A204.1 (cell line): ENCODE results near the gene ZNF480.
A peak's percentile ranks its signal among the peaks of the same experiment; 100 is the strongest.
"Not testable (repeated sequence)": the region's sequence is repeated elsewhere in the genome, so short reads cannot be mapped to it uniquely, and the experiment has no call there.

Experiments
- FAIRE-seq: peaks from 2 replicates; lab custom pipeline; 2012; peaks lifted over from hg19 to GRCh38; lab: Jason Lieb, UNC

ZNF480 gene

GRCh38 chr19:52296773-52297600, at the start of gene ZNF480:
Gene ZNF480, plus strand, starts transcription at chr19:52297169. Its CDS starts 3,244 bp downstream, at chr19:52300413.
- FAIRE-seq, result no peak

DNA sequence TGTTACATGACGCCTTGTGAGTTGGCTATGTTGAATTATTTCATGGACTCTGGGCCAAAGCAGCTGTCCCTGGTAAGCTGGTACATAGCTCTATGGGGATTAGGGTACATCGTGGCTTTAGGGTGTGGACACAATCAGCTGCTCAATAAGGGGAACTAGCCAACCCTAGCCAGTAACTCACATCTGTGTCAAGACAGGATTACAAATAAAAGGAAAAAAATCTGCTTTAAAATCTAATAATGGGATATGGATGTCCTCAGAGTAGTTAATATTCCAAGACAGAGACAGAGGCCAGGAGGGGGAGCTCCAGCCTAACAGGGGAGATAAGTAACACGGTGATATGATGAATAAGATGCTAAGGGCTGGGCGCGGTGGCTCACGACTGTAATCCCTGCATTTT, 48.7 kb upstream of the ZNF480 start:
- FAIRE-seq, result no peak

DNA sequence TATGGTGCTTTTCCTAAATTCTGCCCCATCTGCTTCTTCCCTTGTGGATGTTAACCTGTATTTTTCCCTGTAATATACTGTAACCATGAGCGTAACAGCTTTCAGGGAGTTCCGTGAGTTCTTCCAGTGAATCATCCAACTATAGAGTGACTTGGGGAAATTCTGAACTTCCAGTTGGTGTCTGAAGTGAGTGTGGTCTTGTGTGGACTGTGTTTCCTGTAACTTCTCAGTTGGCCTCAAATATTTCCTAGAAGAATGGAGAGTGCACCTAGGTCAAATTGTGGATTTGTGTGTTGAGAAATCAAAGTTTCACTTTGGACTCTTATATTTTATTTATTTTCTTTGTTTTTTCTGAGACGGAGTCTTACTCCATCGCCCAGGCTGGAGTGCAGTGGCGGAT, 38.5 kb upstream of the ZNF480 start:
- FAIRE-seq, result no peak

- FAIRE-seq, result not testable (repeated sequence)
These were observed 31.4 kb upstream of the ZNF480 start for GRCh38 chr19:52265556-52265955.

DNA sequence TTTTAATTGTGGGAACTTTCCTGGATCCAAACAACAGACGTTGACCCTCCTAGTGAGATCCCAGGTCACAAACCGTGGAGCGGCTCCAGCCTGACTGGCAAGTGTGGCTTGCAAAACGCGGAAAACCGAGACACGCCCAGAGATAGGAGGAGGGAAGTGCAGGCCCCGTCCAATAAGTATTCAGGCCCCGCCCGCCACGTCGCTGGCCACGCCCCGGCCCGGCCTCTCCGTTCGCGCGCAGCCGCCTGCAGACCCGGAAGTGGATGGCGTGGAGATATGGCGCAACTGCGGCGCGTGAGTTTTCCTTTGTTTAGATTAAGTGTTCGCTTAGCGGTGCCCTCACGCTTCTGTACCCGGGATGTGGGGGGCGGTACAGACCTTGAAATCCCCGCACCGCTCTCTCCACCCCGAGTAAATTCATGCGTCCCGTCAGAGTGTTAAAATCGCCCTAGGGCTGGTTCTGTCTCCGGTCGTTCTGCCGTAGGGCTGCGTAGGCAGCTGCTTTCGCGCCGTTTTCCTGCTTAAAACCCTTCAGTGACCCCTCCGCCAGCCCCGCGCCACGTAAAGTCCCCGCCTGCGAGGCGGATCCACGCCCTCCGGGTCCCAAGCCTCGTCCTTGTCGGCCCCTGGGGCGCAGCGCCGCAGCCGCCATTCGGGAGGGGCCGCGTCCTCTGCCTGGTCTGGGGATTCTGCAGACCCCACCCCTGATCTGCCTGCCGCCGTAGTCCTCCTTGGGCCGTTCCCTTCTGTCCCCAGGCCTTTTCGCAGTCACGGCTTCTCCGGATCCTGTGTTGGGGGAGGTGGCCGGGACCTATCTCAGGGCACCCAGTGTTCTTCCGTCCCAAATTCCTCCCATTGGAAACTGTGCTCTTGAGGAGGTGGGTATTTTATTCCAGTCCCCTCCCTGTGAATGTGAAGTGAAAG, 27.4 kb upstream of the ZNF480 start, which contains the start of gene ZNF766:
Gene ZNF766, plus strand, starts transcription at position 250 of the 924 bp plus-strand sequence. Its CDS starts 27 bp downstream, at position 277.
- peak; percentile 93 for FAIRE-seq

DNA sequence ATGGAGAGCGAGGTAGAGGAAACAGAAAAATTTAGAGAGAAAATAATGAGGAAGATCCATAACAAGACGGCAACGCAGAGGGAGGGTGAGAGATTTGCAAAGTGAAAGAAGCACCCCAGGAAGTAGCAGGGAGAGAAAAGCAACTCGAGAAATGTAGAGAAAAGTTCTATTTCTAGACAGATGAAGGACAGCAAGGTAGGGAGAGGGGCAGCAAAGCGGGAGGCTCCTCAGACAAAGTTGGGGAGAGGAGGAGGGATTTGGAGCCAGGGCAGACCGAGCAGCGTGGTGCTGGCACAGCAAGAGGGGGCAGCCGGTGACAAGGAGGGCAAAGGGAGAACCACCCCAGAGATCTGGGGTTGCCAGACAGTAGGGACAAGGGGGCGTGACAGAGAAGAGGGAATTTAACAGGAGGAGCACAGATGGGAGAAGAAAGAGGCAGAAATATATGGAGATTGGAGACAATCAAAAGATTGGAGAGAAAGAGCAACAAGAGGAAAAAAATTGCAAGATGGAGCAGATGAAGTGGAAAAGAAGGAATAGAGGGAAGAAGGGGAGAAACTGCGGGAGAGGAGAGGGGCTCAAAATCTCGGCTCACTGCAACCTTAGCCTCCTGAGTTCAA, 26.6 kb upstream of the ZNF480 start:
- no peak for FAIRE-seq

- FAIRE-seq, result no peak
These were observed 23.7 kb upstream of the ZNF480 start for GRCh38 chr19:52273301-52273700.

DNA sequence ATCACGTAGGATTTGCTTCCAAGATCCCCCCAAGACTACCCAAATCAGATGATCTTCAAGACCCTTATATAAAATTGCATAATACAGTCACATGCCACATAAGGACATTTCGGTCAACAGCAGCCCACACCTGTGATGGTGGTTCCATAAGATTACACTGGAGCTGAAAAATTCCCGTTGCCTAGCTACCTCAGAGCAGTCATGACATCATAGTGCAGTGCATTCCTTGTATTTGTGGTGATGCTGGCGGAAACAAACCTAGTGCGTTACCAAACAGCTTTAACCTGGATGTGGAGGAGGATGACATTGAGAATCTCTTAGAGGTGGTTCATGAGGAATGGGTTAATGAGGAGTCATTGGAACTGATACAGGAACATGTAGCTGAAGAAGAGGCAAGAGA, 22.8 kb upstream of the ZNF480 start:
- no peak for FAIRE-seq

- no peak for FAIRE-seq
These were observed 21.0 kb upstream of the ZNF480 start for GRCh38 chr19:52275988-52276387.

- FAIRE-seq, result no peak
These were observed 19.5 kb upstream of the ZNF480 start for GRCh38 chr19:52277471-52277870.

GRCh38 chr19:52286256-52286655, 10.7 kb upstream of the ZNF480 start:
- no peak for FAIRE-seq

DNA sequence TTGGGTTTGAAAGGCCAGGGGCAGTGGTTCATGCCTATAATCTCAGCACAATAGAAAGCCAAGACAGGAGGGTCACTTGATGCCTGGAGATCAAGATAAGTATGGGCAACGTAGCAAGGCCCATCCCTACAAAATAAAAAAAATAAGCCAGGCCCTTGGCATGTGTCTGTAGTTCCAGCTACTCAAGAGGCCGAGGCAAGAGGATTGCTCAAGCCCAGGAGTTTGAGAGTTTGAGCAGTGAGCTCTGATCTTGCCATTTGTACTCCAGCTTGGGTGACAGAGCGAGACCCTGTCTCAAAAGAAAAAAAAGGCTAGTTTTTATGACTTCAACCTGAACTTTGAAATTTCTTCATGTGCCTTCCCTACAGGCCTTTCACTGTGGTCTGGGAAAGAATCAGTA, 5.2 kb upstream of the ZNF480 start:
- FAIRE-seq, result no peak

DNA sequence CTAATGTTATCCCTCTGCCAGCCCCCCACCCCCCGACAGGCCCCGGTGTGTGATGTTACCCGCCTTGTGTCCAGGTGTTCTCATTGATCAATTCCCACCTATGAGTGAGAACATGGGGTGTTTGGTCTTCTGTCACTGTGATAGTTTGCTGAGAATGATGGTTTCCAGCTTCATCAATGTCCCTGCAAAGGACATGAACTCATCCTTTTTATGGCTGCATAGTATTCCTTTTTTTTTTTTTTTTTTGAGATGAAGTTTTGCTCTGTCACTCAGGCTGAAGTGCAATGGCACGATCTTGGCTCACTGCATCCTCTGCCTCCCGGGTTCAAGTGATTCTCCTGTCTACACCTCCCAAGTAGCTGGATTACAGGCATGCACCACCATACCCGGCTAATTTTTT, 4.0 kb upstream of the ZNF480 start:
- not testable (repeated sequence) for FAIRE-seq

GRCh38 chr19:52296400-52296772, 583 bp upstream of the ZNF480 start:
- FAIRE-seq, result no peak

DNA sequence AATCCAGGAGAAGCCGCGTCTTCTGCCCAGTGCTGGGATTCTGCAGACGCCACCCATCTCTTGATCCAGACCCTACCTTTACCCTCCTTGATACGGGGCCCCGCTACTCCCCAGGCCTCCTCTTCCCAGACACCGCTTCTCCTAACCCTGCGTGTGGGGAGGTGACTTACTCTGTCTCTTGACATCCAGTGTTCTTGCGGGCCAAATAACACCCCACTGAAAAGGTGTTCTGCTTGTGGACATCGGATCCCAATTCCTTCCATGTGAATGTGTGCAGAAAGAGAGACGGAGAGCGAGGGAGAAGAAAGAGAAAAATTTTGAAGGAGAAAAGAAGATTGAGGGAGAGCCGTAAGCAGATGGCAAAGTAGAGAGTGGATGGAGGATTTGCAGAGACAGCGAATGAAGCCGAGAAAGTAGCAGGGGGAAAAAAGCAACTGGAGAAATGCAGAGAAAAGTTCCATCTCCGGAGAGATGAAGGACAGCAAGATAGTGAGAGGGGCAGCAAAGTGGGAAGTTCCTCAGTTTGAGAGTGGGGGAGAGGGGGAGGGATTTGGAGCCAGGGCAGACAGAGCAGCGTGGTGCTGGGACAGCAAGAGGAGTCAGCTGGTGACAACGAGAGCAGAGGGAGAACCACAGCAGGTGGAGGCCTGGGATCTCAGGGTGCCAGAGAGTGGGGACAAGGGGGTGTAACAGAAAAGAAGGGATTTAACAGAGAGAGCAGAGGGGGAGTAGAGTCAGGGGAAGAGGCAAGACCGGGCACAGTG, 814 bp downstream of the ZNF480 start:
- FAIRE-seq, result no peak

DNA sequence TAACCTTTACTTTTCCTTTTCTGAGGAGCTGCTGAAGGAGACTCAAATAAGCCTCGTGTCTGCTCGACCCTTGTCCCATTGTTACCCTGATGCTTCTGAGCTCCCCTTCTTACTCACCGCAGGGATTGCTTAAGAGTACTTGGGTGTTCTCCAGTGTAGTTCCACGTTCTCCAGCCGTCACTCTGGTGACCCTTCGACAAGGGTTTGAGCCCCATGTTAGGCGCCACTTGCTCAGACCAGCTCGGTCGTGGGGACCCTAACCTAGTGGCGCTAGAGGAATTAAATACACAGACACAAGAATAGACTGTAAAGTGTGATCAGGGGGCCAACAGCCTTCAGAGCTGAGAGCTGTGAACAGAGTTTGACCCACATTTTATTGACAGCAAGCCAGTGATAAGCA, 10.3 kb downstream of the ZNF480 start:
- FAIRE-seq, result no peak

GRCh38 chr19:52322429-52322828, 25.5 kb downstream of the ZNF480 start:
- no peak for FAIRE-seq

- FAIRE-seq, result no peak
These were observed 34.8 kb downstream of the ZNF480 start for GRCh38 chr19:52331757-52332156.

- no peak for FAIRE-seq
These were observed 38.8 kb downstream of the ZNF480 start for GRCh38 chr19:52335768-52336116.

- FAIRE-seq, result no peak
These were observed 39.3 kb downstream of the ZNF480 start, which contains the start of gene ZNF610 for GRCh38 chr19:52336117-52336790. Gene ZNF610, plus strand, starts transcription at chr19:52336243. Its CDS starts 12,930 bp downstream, at chr19:52349173.

GRCh38 chr19:52336791-52337381, 39.9 kb downstream of the ZNF480 start:
- FAIRE-seq, result no peak
